HCT116 (cell line): Measurements from ENCODE around the gene CLDN5. TPM values are rescaled to one million over a fixed set of nuclear protein-coding genes. Genes with fewer than 3 reads are reported as not detected.

Experiments
- ATAC-seq: fragments of 200-7000 bp; cut with Tn5 transposase; 2 replicates; pipeline ENCODE4 v1.9.1; 2020; ENCODE audit warnings: mild to moderate bottlenecking, moderate library complexity
- BruUV-seq: library from RNA; stranded (reverse); fragments of 400-500 nt; replicated peaks from 2 replicates; lab custom pipeline; 2021; lab: Mats Ljungman, UMichigan
- CTCF ChIA-PET: fragments of 300-600 bp; sonication (Branson Sonifier 250); formaldehyde crosslinking; loops from one replicate; lab custom pipeline; 2021; ENCODE audit warnings: antibody characterized with exemption; lab: Charles Lee
- POLR2A ChIA-PET: fragments of 300-600, 350-600 bp; sonication (Branson Sonifier 250); formaldehyde crosslinking; loops from one replicate; lab custom pipeline; 2021; ENCODE audit warnings: antibody characterized with exemption; lab: Charles Lee
- RAD21 ChIA-PET, 2 experiments: fragments of 300-600 bp; sonication (Branson Sonifier 250); formaldehyde crosslinking; loops; one replicate each; lab custom pipeline; 2023; ENCODE audit warnings: low total read pairs in 2 of 2; ENCODE audit not compliant: uncharacterized antibody in 2 of 2, unreplicated experiment in 2 of 2, low non-redundant PET in 1 of 2; lab: Charles Lee
- DNase-seq: peaks from one replicate; pipeline ENCODE4 v3.0.0-alpha.2; 2010; ENCODE audit warnings: low read depth, low spot score
- H2AFZ ChIP-seq: fragments of 200-600 bp; shearing (Covaris generic), sonication (generic); 2 replicates; pipeline ENCODE4 v1.6.1; 2017; ENCODE audit warnings: low read depth, mixed run types, mixed read lengths, antibody characterized with exemption, low read length; ENCODE audit not compliant: poor library complexity, severe bottlenecking
- H3K27ac ChIP-seq: 2 replicates; pipeline ENCODE4 v1.5.1; 2012; ENCODE audit warnings: low read depth, low read length
- H3K27me3 ChIP-seq: fragments of 200-600 bp; sonication (generic); 2 replicates; pipeline ENCODE4 v1.6.1; 2016; ENCODE audit warnings: mixed run types, low read length, mixed read lengths; ENCODE audit not compliant: insufficient read depth
- H3K36me3 ChIP-seq, 2 experiments: fragments of 200-500 bp in 1 of 2; fragments of 200-600 bp in 1 of 2; sonication (Bioruptor generic) in 1 of 2; sonication (generic) in 1 of 2; 2 replicates each; pipeline versions ENCODE4 v1.5.1 to v1.6.1; 2014 to 2016; ENCODE audit warnings: low read length in 2 of 2, inconsistent platforms in 1 of 2, mixed read lengths in 1 of 2, mixed run types in 1 of 2; ENCODE audit not compliant: insufficient read depth in 2 of 2, control insufficient read depth in 1 of 2
- H3K4me1 ChIP-seq, 2 experiments: fragments of 200-600 bp in 1 of 2; sonication (generic) in 1 of 2; 2 replicates each; pipeline versions ENCODE4 v1.5.1 to v1.6.1; 2012 to 2017; ENCODE audit warnings: low read length in 2 of 2, inconsistent platforms in 1 of 2, mild to moderate bottlenecking in 1 of 2, mixed read lengths in 1 of 2, mixed run types in 1 of 2, moderate library complexity in 1 of 2; ENCODE audit not compliant: insufficient read depth in 2 of 2, control insufficient read depth in 1 of 2
- H3K4me2 ChIP-seq: fragments of 200-600 bp; sonication (generic); 2 replicates; pipeline ENCODE4 v1.6.1; 2017; ENCODE audit warnings: mixed run types, low read length, mixed read lengths
- H3K4me3 ChIP-seq, 2 experiments: fragments of 200-600 bp in 1 of 2; sonication (generic) in 1 of 2; replicated peaks in 1 of 2; 2 replicates each; pipeline ENCODE4 v1.5.1; 2011 to 2016; ENCODE audit warnings: low read length in 2 of 2, control low read depth in 1 of 2, low read depth in 1 of 2, mild to moderate bottlenecking in 1 of 2, mixed read lengths in 1 of 2, mixed run types in 1 of 2
- H3K79me2 ChIP-seq: fragments of 200-600 bp; sonication (generic); 2 replicates; pipeline ENCODE4 v1.6.1; 2017; ENCODE audit warnings: mild to moderate bottlenecking, mixed run types, low read length, moderate library complexity, mixed read lengths; ENCODE audit not compliant: insufficient read depth
- H3K9ac ChIP-seq: fragments of 200-600 bp; sonication (generic); 2 replicates; pipeline ENCODE4 v1.6.1; 2016; ENCODE audit warnings: low read length, mixed read lengths
- H3K9me2 ChIP-seq: fragments of 200-600 bp; sonication (generic), shearing (Covaris generic); 2 replicates; pipeline ENCODE4 v1.6.1; 2017; ENCODE audit warnings: mixed run types, mild to moderate bottlenecking, moderate library complexity; ENCODE audit not compliant: insufficient read depth
- H3K9me3 ChIP-seq, 2 experiments: fragments of 200-500 bp in 1 of 2; fragments of 200-600 bp in 1 of 2; sonication (Bioruptor generic) in 1 of 2; sonication (generic) in 1 of 2; 2 replicates each; pipeline ENCODE4 v1.6.1; 2014 to 2017; ENCODE audit warnings: low read length in 2 of 2, mixed read lengths in 2 of 2, inconsistent platforms in 1 of 2, low read depth in 1 of 2, mild to moderate bottlenecking in 1 of 2, mixed run types in 1 of 2, moderate library complexity in 1 of 2; ENCODE audit not compliant: control insufficient read depth in 1 of 2, insufficient read depth in 1 of 2
- H4K20me1 ChIP-seq: fragments of 200-600 bp; sonication (generic), shearing (Covaris generic); 2 replicates; pipeline ENCODE4 v1.6.1; 2017; ENCODE audit warnings: mixed run types, mild to moderate bottlenecking, moderate library complexity; ENCODE audit not compliant: insufficient read depth
- CBX3 ChIP-seq: IDR thresholded peaks from 2 replicates; pipeline ENCODE4 v1.6.1; 2012; ENCODE audit warnings: low read depth
- CEBPB ChIP-seq: IDR thresholded peaks from 2 replicates; pipeline ENCODE4 v1.6.1; 2012; ENCODE audit warnings: low read depth
- EGR1 ChIP-seq: IDR thresholded peaks from 2 replicates; pipeline ENCODE4 v1.6.1; 2012; ENCODE audit warnings: low read depth
- ELF1 ChIP-seq: IDR thresholded peaks from 2 replicates; pipeline ENCODE4 v1.6.1; 2012; ENCODE audit warnings: low read depth, borderline replicate concordance
- EZH2 ChIP-seq: fragments of 200-600 bp; sonication (generic); IDR thresholded peaks from 2 replicates; pipeline ENCODE4 v1.6.1; 2017; ENCODE audit warnings: antibody characterized with exemption, mixed run types
- EZH2phosphoT487 ChIP-seq: fragments of 200-600 bp; IDR thresholded peaks from 2 replicates; pipeline ENCODE4 v1.6.1; 2018; ENCODE audit warnings: antibody characterized with exemption, borderline replicate concordance
- FOSL1 ChIP-seq: IDR thresholded peaks from 2 replicates; pipeline ENCODE4 v1.6.1; 2012; ENCODE audit warnings: low read depth
- JUND ChIP-seq: IDR thresholded peaks from 2 replicates; pipeline ENCODE4 v1.6.1; 2012
- POLR2A ChIP-seq: IDR thresholded peaks from 2 replicates; pipeline ENCODE4 v1.7.0; 2011; ENCODE audit warnings: borderline replicate concordance; ENCODE audit not compliant: insufficient read depth, insufficient read length; ENCODE audit errors: extremely low read depth
- POLR2AphosphoS5 ChIP-seq: IDR thresholded peaks from 2 replicates; pipeline ENCODE4 v1.6.1; 2011; ENCODE audit warnings: mild to moderate bottlenecking, low read depth, low read length, moderate library complexity
- SIN3A ChIP-seq: IDR thresholded peaks from 2 replicates; pipeline ENCODE4 v1.6.1; 2012; ENCODE audit warnings: low read depth
- SP1 ChIP-seq: IDR thresholded peaks from 2 replicates; pipeline ENCODE4 v1.6.1; 2012; ENCODE audit warnings: low read depth
- SRF ChIP-seq: IDR thresholded peaks from 2 replicates; pipeline ENCODE4 v1.6.1; 2012; ENCODE audit warnings: low read depth
- TCF7L2 ChIP-seq: IDR thresholded peaks from 2 replicates; pipeline ENCODE4 v1.7.0; 2011; ENCODE audit warnings: borderline replicate concordance, inconsistent platforms; ENCODE audit not compliant: insufficient read depth, insufficient read length; ENCODE audit errors: extremely low read depth
- YY1 ChIP-seq: IDR thresholded peaks from 2 replicates; pipeline ENCODE4 v1.6.1; 2011; ENCODE audit warnings: low read length, low read depth, moderate library complexity, mild to moderate bottlenecking; ENCODE audit not compliant: insufficient replicate concordance; ENCODE audit errors: extremely low read depth
- ZFX ChIP-seq: fragments of 450-650 bp; IDR thresholded peaks from 2 replicates; pipeline ENCODE4 v1.6.1; 2017
- intact Hi-C: fragments of 100-400 bp; cut with micrococcal nuclease; formaldehyde crosslinking; loops from 2 replicates; pipeline ENCODE4 v1.10.0; 2022
- total RNA-seq: library from RNA; stranded (reverse); gene quantifications from one replicate; pipeline ENCODE4 v1.2.1, GENCODE V29; 2021; ENCODE audit not compliant: unreplicated experiment
- TF ChIP-seq, protein P1 (sequence below): IDR thresholded peaks from 2 replicates; pipeline ENCODE4 v1.6.1; 2012
- TF ChIP-seq, protein P2 (sequence below), 3 experiments: fragments of 200-600 bp in 1 of 3; sonication (generic) in 1 of 3; IDR thresholded peaks in 2 of 3; conservative IDR thresholded peaks in 1 of 3; 2 replicates each; pipeline ENCODE4 v1.5.1; 2012 to 2017; ENCODE audit warnings: low read depth in 2 of 3, low read length in 2 of 3, antibody characterized with exemption in 1 of 3, borderline replicate concordance in 1 of 3, control low read depth in 1 of 3, mild to moderate bottlenecking in 1 of 3, mixed read lengths in 1 of 3, mixed run types in 1 of 3, moderate library complexity in 1 of 3; ENCODE audit not compliant: insufficient read depth in 1 of 3
- TF ChIP-seq, protein P3 (sequence below): IDR thresholded peaks from 2 replicates; pipeline ENCODE4 v1.6.1; 2012
- TF ChIP-seq, protein P4 (sequence below): IDR thresholded peaks from 2 replicates; pipeline ENCODE4 v1.6.1; 2011; ENCODE audit warnings: mild to moderate bottlenecking, low read length, moderate library complexity; ENCODE audit not compliant: insufficient replicate concordance; ENCODE audit errors: extremely low read depth

CLDN5 gene
- total RNA-seq, 1 experiment from 2014 or later, result 0.32 TPM

DNA sequence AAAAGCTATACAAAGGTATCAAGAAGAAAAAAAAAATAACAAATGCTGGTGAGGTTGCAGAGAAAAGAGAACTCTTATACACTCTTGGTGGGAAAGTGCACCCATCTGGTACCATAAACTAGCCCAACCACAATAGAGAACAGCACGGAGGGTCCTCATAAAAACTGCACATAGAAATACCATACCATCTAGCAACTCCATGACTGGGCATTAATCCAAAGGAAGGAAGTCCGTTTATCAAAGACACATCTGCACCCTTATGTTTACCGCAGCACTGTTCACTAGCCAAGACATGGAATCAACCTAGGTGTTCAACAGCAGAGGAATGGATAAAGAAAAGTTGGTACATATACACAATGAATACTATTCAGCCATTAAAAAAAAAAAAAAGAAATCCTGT is 10.8 kb upstream of the CLDN5 start:
- Histone ChIP-seq H2AFZ (no peak overlapping the region), H3K9me2 (no peaks in the 10 kb centered on the region), H3K4me2 (no peak overlapping the region), H3K9me3 (no peaks in the 10 kb centered on the region), H3K4me3 (no peak overlapping the region), H3K36me3 (no peaks in the 10 kb centered on the region), H3K4me1 (no peaks in the 10 kb centered on the region), H3K27me3 (no peaks in the 10 kb centered on the region), H3K27ac (no peak overlapping the region), H3K9ac (no peak overlapping the region), H3K79me2 (no peaks in the 10 kb centered on the region), H4K20me1 (no peaks in the 10 kb centered on the region)
- intact Hi-C loops, result no loop called here
- RAD21 ChIA-PET, result no interaction called here
- CTCF ChIA-PET, result no interaction called here
- no peak for ATAC-seq
- POLR2A ChIA-PET, result no interaction called here
- no TSS peak for BruUV-seq
- TF ChIP-seq SIN3A, result no peak
- TF ChIP-seq TCF7L2, result no peak
- no peak for TF ChIP-seq JUND
- TF ChIP-seq, protein P1, sequence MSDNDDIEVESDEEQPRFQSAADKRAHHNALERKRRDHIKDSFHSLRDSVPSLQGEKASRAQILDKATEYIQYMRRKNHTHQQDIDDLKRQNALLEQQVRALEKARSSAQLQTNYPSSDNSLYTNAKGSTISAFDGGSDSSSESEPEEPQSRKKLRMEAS, result no peak
- TF ChIP-seq POLR2A, result no peak
- no peak for TF ChIP-seq CBX3
- TF ChIP-seq ELF1, result no peak
- TF ChIP-seq, protein P2, sequence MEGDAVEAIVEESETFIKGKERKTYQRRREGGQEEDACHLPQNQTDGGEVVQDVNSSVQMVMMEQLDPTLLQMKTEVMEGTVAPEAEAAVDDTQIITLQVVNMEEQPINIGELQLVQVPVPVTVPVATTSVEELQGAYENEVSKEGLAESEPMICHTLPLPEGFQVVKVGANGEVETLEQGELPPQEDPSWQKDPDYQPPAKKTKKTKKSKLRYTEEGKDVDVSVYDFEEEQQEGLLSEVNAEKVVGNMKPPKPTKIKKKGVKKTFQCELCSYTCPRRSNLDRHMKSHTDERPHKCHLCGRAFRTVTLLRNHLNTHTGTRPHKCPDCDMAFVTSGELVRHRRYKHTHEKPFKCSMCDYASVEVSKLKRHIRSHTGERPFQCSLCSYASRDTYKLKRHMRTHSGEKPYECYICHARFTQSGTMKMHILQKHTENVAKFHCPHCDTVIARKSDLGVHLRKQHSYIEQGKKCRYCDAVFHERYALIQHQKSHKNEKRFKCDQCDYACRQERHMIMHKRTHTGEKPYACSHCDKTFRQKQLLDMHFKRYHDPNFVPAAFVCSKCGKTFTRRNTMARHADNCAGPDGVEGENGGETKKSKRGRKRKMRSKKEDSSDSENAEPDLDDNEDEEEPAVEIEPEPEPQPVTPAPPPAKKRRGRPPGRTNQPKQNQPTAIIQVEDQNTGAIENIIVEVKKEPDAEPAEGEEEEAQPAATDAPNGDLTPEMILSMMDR (IDR thresholded peaks at IDR 0.05 in 2 of 3, conservative IDR thresholded peaks at IDR 0.05 in 1 of 3; ENCODE audit: borderline replicate concordance in 1 of 3, insufficient read depth in 1 of 3, low read depth in 2 of 3, low read length in 2 of 3), result no peak
- no peak for TF ChIP-seq SP1
- no peak for TF ChIP-seq FOSL1
- TF ChIP-seq, protein P3, sequence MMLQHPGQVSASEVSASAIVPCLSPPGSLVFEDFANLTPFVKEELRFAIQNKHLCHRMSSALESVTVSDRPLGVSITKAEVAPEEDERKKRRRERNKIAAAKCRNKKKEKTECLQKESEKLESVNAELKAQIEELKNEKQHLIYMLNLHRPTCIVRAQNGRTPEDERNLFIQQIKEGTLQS, result no peak
- no peak for TF ChIP-seq YY1
- no peak for TF ChIP-seq EZH2phosphoT487
- TF ChIP-seq EZH2, result no peak
- no peak for TF ChIP-seq CEBPB
- no peak for TF ChIP-seq POLR2AphosphoS5
- TF ChIP-seq SRF, result no peak
- TF ChIP-seq, protein P4, sequence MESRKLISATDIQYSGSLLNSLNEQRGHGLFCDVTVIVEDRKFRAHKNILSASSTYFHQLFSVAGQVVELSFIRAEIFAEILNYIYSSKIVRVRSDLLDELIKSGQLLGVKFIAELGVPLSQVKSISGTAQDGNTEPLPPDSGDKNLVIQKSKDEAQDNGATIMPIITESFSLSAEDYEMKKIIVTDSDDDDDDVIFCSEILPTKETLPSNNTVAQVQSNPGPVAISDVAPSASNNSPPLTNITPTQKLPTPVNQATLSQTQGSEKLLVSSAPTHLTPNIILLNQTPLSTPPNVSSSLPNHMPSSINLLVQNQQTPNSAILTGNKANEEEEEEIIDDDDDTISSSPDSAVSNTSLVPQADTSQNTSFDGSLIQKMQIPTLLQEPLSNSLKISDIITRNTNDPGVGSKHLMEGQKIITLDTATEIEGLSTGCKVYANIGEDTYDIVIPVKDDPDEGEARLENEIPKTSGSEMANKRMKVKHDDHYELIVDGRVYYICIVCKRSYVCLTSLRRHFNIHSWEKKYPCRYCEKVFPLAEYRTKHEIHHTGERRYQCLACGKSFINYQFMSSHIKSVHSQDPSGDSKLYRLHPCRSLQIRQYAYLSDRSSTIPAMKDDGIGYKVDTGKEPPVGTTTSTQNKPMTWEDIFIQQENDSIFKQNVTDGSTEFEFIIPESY, result no peak
- no peak for TF ChIP-seq ZFX
- TF ChIP-seq EGR1, result no peak
- no peak for DNase-seq
